Liver (tissue), 3 donors: Measurements from ENCODE around the gene SIRT6.

Source experiments
- CTCF ChIP-seq: fragments of 150-350 bp; IDR thresholded peaks from 2 replicates; pipeline ENCODE4 v1.5.1; 2017; ENCODE audit warnings: improper control_type of control experiment, low read depth, low read length; ENCODE audit not compliant: missing input control
- EGR1 ChIP-seq, 2 donors: IDR thresholded peaks; 2 replicates each; pipeline ENCODE4 v1.6.1; 2016 to 2018; ENCODE audit warnings: antibody characterized with exemption in 2 of 2, low read depth in 2 of 2
- NR2F2 ChIP-seq: IDR thresholded peaks from 2 replicates; pipeline ENCODE4 v1.6.1; 2016; ENCODE audit warnings: antibody characterized with exemption
- RAD21 ChIP-seq, 2 donors: IDR thresholded peaks; 2 replicates each; pipeline ENCODE4 v1.6.1; 2016; ENCODE audit warnings: antibody characterized with exemption in 2 of 2, mild to moderate bottlenecking in 2 of 2
- donor health status: healthy.
- donor health status: healthy.

GRCh38 chr19:4144666-4145249, 37.6 kb downstream of the SIRT6 start:
- TF ChIP-seq EGR1 (IDR thresholded peaks at IDR 0.05; ENCODE audit: low read depth in 2 of 2) (no peak), CTCF (no peak), RAD21 (IDR thresholded peaks at IDR 0.05) (no peak), NR2F2 (no peak)
